Stimulated activated CD4-positive, alpha-beta T cell treated with anti-CD3 and anti-CD28 coated beads, Interleukin-1b, Interleukin-23, amount 100 ng/mL, for 24 hours (primary cell): Measurements from ENCODE around the gene LTA4H.
"Not testable (repeated sequence)": the region's sequence is repeated elsewhere in the genome, so short reads cannot be mapped to it uniquely, and the experiment has no call there.

Experiments used
- DNase-seq, 4 experiments: peaks; one replicate each; pipeline ENCODE4 v3.0.0-alpha.2; 2020; ENCODE audit warnings: low read depth in 4 of 4, low spot score in 1 of 4

Gene LTA4H

DNA sequence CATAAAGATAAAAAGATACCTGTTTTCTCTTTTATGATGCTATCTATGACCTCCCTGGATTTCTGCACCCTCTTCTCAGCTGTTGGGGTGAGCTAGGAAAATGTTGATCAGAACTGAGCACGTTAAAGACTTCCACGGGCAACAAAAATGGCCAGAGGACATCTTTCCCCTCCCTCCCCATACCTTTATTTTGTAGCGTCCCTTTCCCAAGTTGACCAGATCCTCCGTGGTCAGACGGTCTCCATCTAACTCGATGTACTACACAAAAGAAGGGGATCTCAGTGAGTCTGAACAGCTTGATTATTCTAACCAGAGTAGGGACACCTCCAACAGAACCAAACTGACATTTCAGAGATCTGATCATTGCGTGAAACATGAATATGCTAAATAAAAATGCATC is 41.5 kb downstream of the LTA4H start:
- DNase-seq = no peak

DNA sequence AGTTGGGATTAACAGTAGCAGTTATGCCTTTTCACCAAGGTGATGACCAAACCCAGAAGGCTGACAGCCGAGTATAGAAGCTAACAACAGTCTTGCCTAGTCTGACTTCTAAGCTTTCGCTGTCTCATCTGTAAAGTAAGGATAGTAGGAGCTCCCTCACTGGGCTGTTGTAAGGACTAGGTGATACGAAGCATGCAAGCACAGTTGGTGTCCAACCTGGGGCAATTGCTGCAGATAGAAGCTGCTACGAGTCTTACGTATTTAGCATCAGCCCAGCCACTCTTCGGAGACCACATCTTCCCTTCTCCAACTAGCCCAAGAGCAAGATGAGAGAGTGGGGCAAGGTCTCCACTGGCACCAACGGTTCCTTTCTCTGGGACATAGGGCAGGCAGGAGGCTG is 45.3 kb downstream of the LTA4H start:
- DNase-seq = no peak

DNA sequence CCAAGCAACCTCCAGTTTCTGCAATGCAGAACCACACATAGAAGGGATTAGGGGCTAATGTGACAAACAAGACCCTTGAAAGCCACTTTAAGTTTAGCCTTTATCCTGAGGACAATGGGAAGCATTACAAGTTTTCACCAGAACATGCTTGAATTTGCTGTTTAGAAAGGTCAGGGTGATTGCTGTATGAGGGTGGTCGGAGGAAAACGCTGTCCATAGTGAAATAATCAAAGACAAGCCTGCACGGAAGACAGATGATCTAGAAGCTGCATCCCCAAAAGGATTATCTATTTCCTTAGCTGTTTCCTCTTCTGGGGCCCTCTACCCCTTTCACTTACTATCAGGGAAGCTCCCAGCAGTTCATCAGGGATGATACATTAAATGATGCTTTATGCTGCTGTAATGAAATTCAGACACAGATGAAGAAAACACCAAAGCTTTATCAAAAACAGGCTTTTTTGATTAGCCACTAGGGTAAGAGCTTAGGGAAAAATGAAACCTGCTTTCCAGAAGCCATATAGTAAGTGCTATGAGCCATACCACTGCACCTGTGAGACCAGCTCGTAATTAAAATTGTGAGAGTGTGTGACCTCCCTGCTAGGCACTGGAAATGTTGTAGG is 45.8 kb downstream of the LTA4H start:
- DNase-seq = no peak

DNA sequence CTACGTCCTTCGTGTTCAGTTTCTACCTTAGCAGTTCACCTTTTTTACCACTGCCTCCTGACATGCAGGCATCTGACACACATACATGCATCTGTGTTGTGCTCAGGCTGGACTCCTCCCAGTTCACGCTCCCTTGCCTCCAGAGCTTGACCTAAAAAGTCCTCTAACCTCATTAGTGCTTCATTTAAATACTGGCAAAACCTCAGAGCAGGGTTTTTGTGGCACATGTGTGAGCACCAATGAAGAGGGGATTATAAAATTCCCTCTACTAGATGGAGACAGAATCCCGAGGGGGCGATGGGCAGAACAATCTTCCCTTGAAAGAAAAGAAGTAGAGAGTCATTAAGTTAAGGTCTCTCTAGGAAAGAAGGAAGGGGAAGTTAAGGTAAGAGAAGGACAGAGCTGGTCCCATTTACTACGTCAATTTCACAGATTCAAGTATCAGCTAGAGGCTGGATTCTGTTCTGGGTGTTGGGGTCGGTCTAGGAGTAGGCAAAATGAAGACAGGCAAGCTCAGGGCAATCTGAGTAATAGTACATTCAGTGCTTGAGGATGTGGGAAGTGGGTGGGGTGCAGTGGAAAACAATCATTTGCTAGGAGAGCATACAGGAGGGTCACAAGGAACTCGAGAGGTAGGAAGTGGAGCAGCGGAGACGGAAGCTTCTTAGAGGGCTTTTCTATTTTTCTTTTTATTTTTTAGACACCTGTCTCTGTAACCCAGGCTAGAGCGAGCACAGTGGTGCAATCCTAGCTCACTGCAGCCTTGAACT is 46.7 kb downstream of the LTA4H start:
- DNase-seq = no peak

DNA sequence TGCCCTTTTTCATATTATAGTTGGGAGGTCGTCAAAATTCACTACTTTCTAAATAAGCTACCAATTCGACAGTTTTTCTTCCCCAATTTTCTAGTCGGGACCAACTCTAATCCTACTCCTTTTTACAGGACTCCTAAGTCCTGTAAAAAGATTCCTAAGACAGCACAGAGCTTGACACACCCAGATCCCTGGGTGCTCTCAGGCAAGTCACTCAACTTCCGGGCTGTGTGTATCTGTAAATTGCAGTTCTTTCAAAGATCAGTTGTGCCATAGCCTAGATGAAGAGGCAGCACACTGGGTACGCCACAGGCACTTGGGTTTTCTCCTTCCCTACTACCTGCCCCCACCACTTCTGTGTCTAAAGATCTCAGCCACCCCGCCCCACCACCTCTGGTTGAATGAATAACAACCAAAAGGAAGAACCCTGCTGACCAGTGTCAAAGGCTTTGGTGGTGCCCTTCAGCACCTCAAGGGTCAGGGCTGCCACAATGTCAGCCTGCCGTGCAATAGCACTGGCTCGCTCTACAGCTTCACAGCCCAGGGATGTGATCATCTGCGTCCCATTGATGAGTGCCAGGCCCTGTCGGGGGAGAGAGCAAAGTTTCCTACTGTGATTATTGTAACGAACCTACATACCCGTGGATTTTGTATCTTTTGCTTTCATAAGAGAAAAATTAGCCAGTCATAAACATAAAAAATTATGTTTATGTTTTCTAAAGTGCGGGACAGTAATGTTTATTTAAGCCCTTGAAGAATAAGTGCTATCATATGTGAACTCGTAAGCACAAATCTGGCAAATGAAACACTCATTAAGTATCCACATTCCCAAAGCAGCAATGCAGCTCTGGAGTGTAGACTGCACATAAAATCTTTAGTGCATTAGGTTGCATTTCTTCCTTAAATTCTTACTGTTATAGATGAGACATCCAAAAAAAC is 48.5 kb downstream of the LTA4H start:
- DNase-seq = no peak

DNA sequence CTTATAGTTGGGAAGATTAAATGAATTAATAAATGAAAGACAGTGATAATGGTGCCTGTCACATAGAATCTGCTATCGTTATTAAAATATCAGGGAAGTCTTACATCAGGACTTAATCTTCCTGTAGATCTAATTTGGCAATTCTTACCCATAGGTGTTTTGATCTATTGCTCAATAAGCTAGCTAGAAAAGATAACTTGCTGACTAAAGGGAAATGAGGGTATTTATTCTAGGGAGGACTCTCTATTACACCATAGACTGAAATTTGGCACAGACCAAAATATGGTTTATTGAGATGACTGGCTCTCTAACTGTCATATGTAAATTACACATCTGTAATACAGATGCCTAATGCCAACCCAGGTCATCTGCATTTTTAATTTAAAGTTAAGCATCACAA is 50.7 kb downstream of the LTA4H start:
- no peak for DNase-seq

DNA sequence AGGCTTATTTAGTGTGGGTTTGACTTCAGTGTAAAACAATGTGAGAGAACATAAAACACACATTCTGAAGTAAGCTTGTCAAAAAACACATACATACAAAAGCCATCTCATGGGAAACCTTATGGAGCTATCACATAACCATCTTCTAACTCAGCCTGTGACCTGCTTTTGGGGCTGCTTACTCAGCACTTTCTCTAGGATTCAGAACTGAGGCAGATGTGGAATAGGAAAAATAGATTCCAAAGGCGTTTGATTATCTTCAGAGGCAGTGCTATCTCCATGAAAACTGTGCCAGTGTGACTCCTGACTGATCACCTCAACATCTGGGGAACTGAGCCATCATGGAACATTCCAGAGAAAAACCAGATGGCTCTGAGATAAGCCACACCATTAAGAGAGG is 52.8 kb downstream of the LTA4H start:
- no peak for DNase-seq

DNA sequence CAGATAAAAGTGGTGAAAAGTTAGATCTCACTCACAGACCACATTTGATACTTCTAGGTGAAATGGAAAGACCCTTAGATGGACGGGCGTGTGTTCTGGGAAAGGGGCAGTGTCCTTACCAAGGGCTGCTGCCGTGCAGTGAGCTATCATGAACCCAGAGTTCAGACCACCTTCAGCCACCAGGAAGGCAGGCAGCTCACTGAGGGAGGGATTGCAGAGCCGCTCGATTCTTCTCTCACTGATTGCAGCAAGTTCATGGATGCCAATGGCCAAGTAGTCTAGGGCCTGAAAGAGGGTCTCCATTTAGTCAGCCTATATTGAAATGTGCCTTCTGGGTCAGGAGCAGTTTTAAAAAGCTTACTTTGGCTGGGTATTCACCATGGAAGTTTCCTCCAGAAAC is 55.0 kb downstream of the LTA4H start:
- DNase-seq = no peak

DNA sequence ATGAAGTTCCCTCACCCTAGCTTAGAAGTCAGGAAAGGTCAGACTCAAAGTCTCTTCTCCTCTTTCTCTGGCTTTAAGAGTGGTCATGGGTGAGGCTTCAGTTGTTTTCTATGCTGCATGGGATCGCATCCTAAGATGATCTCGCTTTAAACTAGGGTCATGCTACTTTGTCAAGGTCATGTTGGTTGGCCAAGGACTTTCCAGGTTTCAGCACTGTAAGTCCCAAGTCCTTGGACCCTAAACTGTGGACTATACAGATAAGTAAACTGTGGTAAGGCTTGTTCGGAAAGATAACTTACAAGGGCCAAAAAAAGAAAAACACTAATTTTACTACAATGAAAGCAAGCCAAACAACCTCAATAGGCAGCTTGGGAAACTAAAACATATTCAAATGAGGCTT is 56.6 kb downstream of the LTA4H start:
- DNase-seq = no peak

DNA sequence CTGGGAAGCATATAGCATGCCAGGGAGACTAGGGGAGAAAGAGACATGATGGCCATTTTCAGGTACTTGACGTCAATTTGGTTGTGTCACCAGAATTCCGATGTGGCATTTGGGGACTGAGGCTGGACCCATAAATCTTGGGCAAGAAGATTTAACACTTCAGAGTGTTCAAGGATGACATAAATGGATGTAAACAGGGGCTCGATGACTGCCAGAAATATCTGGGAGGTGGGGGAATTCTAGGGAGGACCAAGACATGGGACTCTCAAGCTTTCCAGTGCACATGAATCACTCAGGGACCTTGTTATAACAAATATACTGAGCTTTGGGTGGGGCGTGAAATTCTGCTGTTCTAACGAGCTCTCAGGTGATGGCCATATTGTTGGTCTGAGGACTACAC is 57.0 kb downstream of the LTA4H start:
- DNase-seq = no peak

DNA sequence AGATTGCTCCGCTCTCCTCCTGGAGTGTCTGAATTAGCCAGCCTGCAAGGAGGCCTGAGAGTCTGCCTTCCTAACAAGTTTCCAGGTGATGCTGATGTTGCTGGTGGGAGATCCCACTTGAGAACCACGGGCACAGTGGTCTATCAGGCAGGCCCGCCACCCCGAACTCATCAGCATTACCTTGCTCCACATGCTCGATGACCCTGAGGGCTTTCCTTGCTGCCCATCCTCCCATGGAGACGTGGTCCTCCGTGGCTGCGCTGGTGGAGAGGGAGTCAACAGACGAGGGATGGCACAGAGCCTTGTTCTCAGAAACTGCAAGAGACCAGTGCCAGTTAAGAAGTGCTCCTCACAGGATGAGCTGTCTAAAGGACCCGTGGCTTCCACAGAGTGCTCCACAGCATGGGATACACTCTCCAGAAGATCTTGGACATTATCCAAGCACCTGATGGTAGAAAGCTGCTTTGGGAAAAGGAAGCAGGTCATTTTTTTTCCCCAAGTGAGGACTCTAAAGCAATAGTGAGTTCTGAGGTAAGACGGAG is 57.6 kb downstream of the LTA4H start:
- no peak for DNase-seq

DNA sequence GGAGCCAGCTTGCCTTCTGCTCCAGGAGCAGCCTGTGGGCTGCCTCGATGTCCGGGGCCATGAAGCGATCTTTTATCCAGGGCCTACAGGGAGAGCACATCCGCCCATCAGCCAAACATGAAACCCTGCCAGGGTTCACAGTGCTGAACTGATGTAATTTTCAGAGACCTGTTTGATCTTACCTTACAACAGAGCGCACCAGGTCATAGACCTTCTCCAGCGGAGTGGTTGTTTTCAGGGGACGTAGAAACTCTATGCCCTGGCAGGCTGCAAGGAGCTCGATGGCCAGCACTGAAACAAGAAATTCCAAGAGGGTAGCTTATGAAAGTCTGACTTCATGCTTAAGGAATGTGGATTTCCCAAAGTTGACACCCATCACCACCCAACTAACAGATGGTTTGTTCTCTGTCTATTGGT is 59.0 kb downstream of the LTA4H start:
- DNase-seq = no peak

DNA sequence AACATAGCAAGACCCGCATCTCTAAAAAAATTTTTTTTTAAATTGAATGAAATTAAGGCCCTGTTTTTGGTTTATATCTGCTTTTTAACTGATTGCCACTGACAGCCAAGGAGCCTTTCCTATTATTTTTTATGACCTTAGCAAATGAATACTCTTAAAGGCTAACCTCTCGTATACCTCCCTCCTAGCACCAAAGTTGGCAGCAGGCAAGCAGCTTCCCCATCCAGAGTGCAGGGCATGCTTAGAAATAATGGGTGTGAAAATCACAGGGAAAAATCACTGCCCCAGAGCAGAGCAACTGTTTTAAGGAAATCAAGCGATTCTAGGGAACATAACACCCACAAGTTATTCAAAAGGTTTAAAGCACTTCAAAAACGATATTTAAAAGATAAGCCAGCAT is 59.9 kb downstream of the LTA4H start:
- DNase-seq = no peak

DNA sequence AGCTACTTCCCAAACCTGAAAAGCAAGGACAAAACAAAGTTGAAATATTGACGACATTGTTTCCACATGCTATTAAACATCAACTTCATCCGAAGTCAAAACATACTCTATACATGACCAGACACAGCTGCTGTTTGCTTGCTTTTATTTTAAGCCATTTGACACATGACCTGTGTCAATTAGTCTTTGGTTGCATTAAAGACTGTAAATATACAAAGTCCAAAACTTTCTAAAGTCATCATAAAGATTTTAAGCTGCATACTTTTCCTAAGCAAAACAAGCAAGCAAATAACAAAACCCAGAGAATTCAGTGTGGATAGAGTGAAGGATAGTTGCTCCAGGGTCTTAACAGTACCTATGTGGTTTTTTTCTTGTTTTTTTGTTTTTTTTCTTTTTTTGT is 61.0 kb downstream of the LTA4H start:
- no peak for DNase-seq

DNA sequence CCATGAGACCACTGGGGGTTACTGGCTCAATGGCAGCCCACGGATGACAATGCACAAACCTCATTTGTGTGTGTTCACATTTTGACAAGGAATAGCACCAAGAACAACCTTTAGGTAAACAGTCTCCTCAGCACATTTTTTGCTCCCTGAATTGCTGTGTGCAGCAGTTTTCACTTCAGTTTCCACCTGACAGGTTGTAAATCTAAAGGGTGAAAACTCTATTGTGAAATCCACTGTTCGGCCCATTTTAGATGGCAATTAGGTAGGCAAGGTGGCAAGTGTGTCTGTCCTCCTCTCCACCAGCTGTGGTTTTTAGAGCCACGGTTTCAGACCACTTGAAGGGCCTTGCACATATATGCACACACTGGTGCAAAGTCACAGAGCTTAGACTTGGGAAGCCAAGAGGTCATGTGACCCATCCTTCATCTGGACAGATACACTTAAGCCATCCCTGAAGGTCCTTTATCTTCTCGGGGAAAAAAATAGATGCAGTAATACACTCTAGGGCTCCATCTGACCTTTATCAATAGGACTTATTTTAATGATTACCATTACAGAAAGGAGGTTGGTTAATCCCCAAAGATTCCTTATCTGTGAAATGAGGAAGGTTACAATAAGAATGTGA is 62.4 kb downstream of the LTA4H start:
- no peak for DNase-seq

DNA sequence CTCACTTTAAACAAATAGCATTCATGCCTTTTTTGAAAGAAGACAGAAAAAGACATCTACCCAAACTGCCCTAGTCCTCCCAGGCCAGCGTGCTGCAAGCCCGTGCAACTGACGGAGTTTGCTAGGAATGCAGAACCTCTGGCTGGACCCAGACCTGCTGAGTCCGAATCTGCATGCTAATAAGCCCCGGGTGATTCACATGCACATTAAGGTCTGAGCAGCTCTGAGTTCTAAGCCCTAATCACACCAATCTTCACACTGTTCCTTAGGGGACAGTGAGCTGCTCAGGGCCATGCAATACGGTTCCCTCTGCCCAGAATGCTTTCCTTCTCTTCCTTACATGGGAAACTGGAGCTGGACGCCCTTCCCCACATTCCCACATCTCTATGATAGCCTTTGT is 64.5 kb downstream of the LTA4H start:
- DNase-seq = no peak

DNA sequence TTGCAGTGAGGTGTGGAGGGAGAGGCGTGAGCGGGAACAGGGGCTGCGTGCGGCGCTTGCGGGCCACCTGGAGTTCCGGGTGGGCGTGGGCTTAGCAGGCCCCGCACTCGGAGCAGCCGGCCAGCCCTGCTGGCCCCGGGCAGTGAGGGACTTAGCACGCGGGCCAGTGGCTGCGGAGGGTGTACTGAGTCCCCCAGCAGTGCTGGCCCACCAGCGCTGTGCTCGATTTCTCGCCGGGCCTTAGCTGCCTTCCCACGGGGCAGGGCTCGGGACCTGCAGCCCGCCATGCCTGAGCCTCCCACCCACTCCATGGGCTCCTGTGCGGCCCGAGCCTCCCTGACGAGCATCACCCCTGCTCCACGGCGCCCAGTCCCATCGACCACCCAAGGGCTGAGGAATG is 66.3 kb downstream of the LTA4H start:
- DNase-seq = not testable (repeated sequence)

DNA sequence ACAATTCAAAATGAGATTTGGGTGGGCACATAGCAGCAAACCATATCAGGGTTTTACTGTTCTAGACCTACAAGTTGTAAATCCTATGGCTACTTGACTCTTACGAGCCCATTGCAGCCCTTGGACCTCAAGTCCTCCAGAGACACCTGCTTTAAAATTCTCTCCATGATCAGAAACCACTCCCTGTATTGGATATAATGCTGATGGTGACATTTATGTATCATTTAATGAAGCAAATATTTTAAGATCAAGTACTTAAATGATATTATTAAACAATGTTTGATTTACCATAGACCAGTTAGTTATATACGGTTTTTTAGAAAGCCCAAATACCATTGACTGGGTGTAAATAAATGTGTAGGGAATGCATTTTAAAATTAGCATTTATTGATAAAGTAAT is 68.1 kb downstream of the LTA4H start:
- DNase-seq = no peak

DNA sequence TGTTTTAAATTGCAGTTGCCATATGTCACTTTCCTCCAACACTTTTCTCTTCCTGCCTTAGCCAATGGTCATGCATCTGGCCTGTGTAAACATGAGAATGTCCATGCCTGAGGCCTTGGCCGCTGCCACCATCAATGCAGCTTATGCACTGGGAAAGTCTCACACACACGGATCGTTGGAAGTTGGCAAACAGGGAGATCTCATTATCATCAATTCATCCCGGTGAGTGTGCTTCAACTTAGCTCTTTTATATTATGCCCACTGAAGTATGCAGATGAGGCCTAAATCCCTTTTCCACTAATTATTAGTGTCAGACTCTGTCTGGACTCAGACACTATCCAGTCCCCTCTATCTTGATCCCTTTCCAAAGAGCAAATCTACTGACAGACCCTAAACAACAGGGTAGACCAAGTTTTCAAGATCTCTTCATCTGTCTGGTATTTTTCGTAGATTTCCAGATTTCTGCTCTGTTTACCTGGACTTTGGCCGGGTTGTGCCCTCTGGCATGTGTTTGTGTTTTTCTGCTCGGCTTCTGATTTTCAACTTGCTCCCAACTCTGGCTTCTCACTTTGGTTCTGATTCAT is 69.0 kb downstream of the LTA4H start:
- DNase-seq = no peak

DNA sequence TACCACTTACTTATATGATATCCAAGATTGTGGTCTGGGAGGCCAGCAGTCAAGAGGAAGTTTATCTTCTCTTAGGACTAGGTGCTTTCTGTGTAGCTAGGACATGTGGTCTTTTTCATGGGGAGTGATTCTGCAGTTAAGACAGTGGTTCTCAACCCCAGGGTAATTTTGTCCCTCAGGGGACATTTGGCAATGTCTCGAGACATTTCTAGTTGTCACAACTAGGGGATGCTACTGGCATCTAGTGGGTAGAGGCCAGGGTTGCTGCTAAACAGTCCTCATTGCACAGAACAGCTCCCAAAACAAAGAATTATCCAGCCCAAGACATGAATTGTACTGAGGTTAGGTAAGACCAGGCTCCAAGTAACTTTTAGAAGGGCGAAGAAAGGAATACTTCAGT is 72.3 kb downstream of the LTA4H start:
- DNase-seq = no peak

DNA sequence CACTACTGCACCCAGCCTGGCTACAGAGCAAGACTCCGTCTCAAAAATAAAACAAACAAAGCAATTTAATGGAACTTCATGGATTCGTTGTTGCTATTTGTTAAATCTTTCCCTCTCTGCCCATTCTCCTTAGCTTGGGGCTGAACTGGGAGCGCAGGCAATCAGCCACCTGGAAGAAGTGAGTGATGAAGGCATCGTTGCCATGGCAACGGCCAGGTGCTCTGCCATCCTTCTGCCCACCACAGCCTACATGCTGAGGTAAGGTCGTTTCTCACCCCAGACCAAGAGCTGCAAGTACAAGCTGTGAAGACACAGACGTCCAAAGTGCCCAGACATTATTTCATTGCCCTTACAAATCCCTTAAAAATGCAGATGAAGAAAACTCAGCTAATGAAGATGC is 73.2 kb downstream of the LTA4H start:
- DNase-seq = no peak
